Activated CD8-positive, alpha-beta memory T cell treated with anti-CD3 and anti-CD28 coated beads, Interleukin-2, amount 50 U/mL, for 24 hours (primary cell): ENCODE results near the gene KCNJ1.
A peak's percentile ranks its signal among the peaks of the same experiment; 100 is the strongest.

Experiments
- DNase-seq: peaks from one replicate; pipeline ENCODE4 v3.0.0-alpha.2; 2020; ENCODE audit errors: extremely low read depth

The KCNJ1 gene

GRCh38 chr11:128882451-128882850, 15.4 kb upstream of the KCNJ1 start:
- DNase-seq = no peak

GRCh38 chr11:128881221-128881620, 14.1 kb upstream of the KCNJ1 start:
- no peak for DNase-seq

GRCh38 chr11:128879817-128880216, 12.7 kb upstream of the KCNJ1 start:
- no peak for DNase-seq

GRCh38 chr11:128878455-128878854, 11.4 kb upstream of the KCNJ1 start:
- DNase-seq = no peak

GRCh38 chr11:128877726-128878125, 10.6 kb upstream of the KCNJ1 start:
- no peak for DNase-seq

- DNase-seq = no peak
Measured at GRCh38 chr11:128876133-128876650, 9.1 kb upstream of the KCNJ1 start.

- DNase-seq = no peak
Measured at GRCh38 chr11:128874427-128874826, 7.3 kb upstream of the KCNJ1 start.

- DNase-seq = no peak
Measured at GRCh38 chr11:128872594-128872993, 5.5 kb upstream of the KCNJ1 start.

- DNase-seq = no peak
Measured at GRCh38 chr11:128872094-128872493, 5.0 kb upstream of the KCNJ1 start.

GRCh38 chr11:128871168-128871610, 4.1 kb upstream of the KCNJ1 start:
- DNase-seq = no peak

- DNase-seq = no peak
Measured at GRCh38 chr11:128868841-128869671, 2.0 kb upstream of the KCNJ1 start.

- no peak for DNase-seq
Measured at GRCh38 chr11:128865490-128865889, 1.6 kb downstream of the KCNJ1 start.

- DNase-seq = no peak
Measured at GRCh38 chr11:128862908-128863660, 4.0 kb downstream of the KCNJ1 start.

GRCh38 chr11:128862406-128862805, 4.7 kb downstream of the KCNJ1 start:
- no peak for DNase-seq

GRCh38 chr11:128860571-128861361, 6.3 kb downstream of the KCNJ1 start:
- no peak for DNase-seq

GRCh38 chr11:128859563-128860441, 7.3 kb downstream of the KCNJ1 start:
- DNase-seq = peak; percentile 29

- no peak for DNase-seq
Measured at GRCh38 chr11:128857341-128857740, 9.8 kb downstream of the KCNJ1 start.

- DNase-seq = no peak
Measured at GRCh38 chr11:128856241-128856640, 10.9 kb downstream of the KCNJ1 start.

GRCh38 chr11:128854841-128855240, 12.3 kb downstream of the KCNJ1 start:
- no peak for DNase-seq

- DNase-seq = no peak
Measured at GRCh38 chr11:128853559-128853958, 13.5 kb downstream of the KCNJ1 start.
